ENCODE data around the gene ZNF652. TPM values are rescaled to one million over a fixed set of nuclear protein-coding genes. Genes with fewer than 3 reads are reported as not detected.
A peak's percentile ranks its signal among the peaks of the same experiment; 100 is the strongest.

ZNF652 gene
- total RNA-seq, 1 experiment from 2014 or later, result 92.6 TPM

DNA sequence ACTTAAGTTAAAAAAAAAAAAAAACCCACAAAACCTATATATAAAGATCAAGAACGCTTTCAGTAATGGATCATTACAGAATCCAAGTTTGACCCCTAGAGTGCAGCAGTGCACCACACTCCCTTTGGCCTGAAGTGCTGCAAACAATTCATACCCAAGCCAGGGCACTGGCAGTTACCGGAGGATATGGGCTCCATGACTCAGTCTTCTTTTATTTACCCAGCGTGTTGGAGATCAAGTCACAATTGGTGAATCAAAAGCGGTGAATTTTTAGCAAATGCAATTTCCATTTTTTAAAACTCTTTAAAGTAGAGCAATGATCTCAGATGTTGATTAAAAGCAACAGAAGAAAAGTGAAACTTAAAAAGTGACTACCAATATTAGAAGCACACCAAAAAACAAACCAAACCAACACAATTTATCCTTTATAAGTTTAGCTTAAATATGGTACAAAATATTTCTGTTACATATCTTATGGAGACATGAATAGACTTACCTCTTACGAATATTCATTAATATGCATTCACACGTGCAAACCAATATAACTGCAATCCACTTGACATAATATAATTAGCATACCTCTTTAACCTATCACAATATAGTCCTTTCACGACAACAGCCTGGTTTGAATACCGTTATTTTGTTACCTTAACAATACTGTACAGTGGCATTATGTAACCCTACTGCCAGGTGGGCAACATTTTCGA is 46.3 kb downstream of the ZNF652 start:
- intact Hi-C loops (cut with micrococcal nuclease; ENCODE audit: unreplicated experiment), result loop anchor here (1.0 kb wide), 3 partner anchors 47 to 241 kb away; partner anchors contain the start of gene ZNF652

DNA sequence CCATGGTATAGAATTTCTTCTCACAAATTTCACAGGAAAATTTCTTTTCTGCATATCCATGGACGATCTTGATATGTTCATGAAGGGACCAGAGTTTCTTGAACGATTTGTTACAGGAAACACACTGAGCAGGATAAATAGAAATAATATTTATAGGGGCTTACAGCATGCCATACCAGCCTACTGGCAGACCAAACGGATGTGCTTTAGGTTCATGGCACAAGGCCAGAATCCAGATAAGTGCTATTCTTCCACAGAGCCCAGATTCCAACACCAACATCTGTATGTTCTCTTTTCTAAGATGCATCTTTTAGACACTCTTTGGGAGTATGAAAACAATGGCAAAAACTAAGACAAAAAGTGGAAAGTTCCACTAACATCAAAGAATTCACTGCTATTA is 49.3 kb downstream of the ZNF652 start:
- H3K4me1 Mint-ChIP-seq (ENCODE audit: low read depth, unreplicated experiment), result no peaks in the 10 kb centered on the region
- no peak overlapping the region for H3K4me3 Mint-ChIP-seq (ENCODE audit: unreplicated experiment)
- Histone ChIP-seq H3K27me3 (replicated peaks; ENCODE audit: control insufficient read depth, insufficient read depth, low read length) (no peaks in the 10 kb centered on the region), H3K4me1 (no peaks in the 10 kb centered on the region; the same call in 1 of the 2 replicates), H3K4me3 (ENCODE audit: low read depth, low read length) (no peak overlapping the region), H3K36me3 (ENCODE audit: control insufficient read depth, insufficient read depth, low read length) (peaks cover 2% of the 10 kb centered on the region; the same call in 1 of the 2 replicates), H3K9me3 (no peaks in the 10 kb centered on the region)
- POLR2A ChIA-PET, result no interaction called here
- H3K9me3 Mint-ChIP-seq (ENCODE audit: unreplicated experiment), result no peaks in the 10 kb centered on the region
- no TSS peak for BruUV-seq (replicated peaks)
- intact Hi-C loops (cut with micrococcal nuclease; ENCODE audit: unreplicated experiment), result no loop called here
- H3K27me3 Mint-ChIP-seq (ENCODE audit: insufficient read depth, unreplicated experiment), result no peaks in the 10 kb centered on the region
- no peak overlapping the region for H3K27ac Mint-ChIP-seq (ENCODE audit: unreplicated experiment)
- TF ChIP-seq, protein P1, sequence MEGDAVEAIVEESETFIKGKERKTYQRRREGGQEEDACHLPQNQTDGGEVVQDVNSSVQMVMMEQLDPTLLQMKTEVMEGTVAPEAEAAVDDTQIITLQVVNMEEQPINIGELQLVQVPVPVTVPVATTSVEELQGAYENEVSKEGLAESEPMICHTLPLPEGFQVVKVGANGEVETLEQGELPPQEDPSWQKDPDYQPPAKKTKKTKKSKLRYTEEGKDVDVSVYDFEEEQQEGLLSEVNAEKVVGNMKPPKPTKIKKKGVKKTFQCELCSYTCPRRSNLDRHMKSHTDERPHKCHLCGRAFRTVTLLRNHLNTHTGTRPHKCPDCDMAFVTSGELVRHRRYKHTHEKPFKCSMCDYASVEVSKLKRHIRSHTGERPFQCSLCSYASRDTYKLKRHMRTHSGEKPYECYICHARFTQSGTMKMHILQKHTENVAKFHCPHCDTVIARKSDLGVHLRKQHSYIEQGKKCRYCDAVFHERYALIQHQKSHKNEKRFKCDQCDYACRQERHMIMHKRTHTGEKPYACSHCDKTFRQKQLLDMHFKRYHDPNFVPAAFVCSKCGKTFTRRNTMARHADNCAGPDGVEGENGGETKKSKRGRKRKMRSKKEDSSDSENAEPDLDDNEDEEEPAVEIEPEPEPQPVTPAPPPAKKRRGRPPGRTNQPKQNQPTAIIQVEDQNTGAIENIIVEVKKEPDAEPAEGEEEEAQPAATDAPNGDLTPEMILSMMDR (IDR thresholded peaks at IDR 0.05; ENCODE audit: insufficient read depth in 1 of 2, low read depth in 1 of 2, low read length in 1 of 2, severe bottlenecking in 1 of 2, unreplicated experiment in 1 of 2), result no peak
- no peak for DNase-seq
- peaks cover 27% of the 10 kb centered on the region for H3K36me3 Mint-ChIP-seq (ENCODE audit: insufficient read depth, unreplicated experiment)
- CTCF ChIA-PET, result no interaction called here

More for the DNA sequence above, 46.3 kb downstream of the ZNF652 start:
- Histone ChIP-seq H3K4me3 (ENCODE audit: low read depth, low read length) (no peak overlapping the region), H3K27me3 (replicated peaks; ENCODE audit: control insufficient read depth, insufficient read depth, low read length) (no peaks in the 10 kb centered on the region), H3K9me3 (no peaks in the 10 kb centered on the region), H3K4me1 (no peaks in the 10 kb centered on the region; the same call in 1 of the 2 replicates), H3K36me3 (ENCODE audit: control insufficient read depth, insufficient read depth, low read length) (peaks cover 2% of the 10 kb centered on the region; the same call in 1 of the 2 replicates)
- H3K4me1 Mint-ChIP-seq (ENCODE audit: low read depth, unreplicated experiment), result no peaks in the 10 kb centered on the region
- no peak overlapping the region for H3K4me3 Mint-ChIP-seq (ENCODE audit: unreplicated experiment)
- H3K9me3 Mint-ChIP-seq (ENCODE audit: unreplicated experiment), result no peaks in the 10 kb centered on the region
- TF ChIP-seq, protein P1 (IDR thresholded peaks at IDR 0.05; ENCODE audit: insufficient read depth in 1 of 2, low read depth in 1 of 2, low read length in 1 of 2, severe bottlenecking in 1 of 2, unreplicated experiment in 1 of 2), result peak; percentile 97 to 99
- H3K27me3 Mint-ChIP-seq (ENCODE audit: insufficient read depth, unreplicated experiment), result no peaks in the 10 kb centered on the region
- DNase-seq, result peak; percentile 82 to 87
- ChIA-PET POLR2A (no interaction called here), CTCF (interaction anchor here (0.7 to 2.0 kb wide), 8 partner anchors 45 to 381 kb away, joined by 3 to 11 read pairs (median 4); no protein-coding TSS in a partner anchor)
- H3K36me3 Mint-ChIP-seq (ENCODE audit: insufficient read depth, unreplicated experiment), result peaks cover 21% of the 10 kb centered on the region
- H3K27ac Mint-ChIP-seq (ENCODE audit: unreplicated experiment), result no peak overlapping the region
- no TSS peak for BruUV-seq (replicated peaks)

DNA sequence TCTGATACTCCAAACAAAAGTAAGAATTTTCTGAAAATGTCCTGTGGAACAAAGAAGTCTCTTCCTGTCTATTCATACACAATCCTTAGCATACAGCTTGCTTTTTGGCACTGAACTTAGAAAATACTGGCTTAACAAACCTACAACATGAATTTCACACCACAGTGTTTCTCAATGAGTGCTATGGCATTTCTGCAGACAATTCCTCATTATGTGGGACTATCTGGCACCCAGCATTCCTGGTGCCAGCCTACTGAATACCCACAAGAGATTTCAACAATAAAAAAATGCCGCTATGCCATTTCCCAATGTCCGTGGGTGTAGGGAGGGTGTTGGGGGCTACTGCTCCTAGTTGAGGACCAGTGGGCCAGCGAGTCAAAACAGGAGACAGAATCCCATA is 62.1 kb downstream of the ZNF652 start:
- Mint-ChIP-seq H3K9me3 (ENCODE audit: unreplicated experiment) (no peaks in the 10 kb centered on the region), H3K4me3 (ENCODE audit: unreplicated experiment) (no peak overlapping the region), H3K27ac (ENCODE audit: unreplicated experiment) (no peak overlapping the region), H3K27me3 (ENCODE audit: insufficient read depth, unreplicated experiment) (no peaks in the 10 kb centered on the region), H3K4me1 (ENCODE audit: low read depth, unreplicated experiment) (no peaks in the 10 kb centered on the region), H3K36me3 (ENCODE audit: insufficient read depth, unreplicated experiment) (peaks cover 19% of the 10 kb centered on the region)
- BruUV-seq (replicated peaks), result no TSS peak
- POLR2A ChIA-PET, result no interaction called here
- TF ChIP-seq, protein P1 (IDR thresholded peaks at IDR 0.05; ENCODE audit: insufficient read depth in 1 of 2, low read depth in 1 of 2, low read length in 1 of 2, severe bottlenecking in 1 of 2, unreplicated experiment in 1 of 2), result no peak
- Histone ChIP-seq H3K9me3 (no peaks in the 10 kb centered on the region), H3K4me1 (no peaks in the 10 kb centered on the region), H3K36me3 (ENCODE audit: control insufficient read depth, insufficient read depth, low read length) (peaks cover 2% of the 10 kb centered on the region; the same call in 1 of the 2 replicates), H3K4me3 (ENCODE audit: low read depth, low read length) (no peak overlapping the region), H3K27me3 (replicated peaks; ENCODE audit: control insufficient read depth, insufficient read depth, low read length) (no peaks in the 10 kb centered on the region)
- intact Hi-C loops (cut with micrococcal nuclease; ENCODE audit: unreplicated experiment), result loop anchor here (5.0 kb wide), 1 partner anchor 1118 kb away; no protein-coding TSS in a partner anchor
- no peak for DNase-seq
- CTCF ChIA-PET, result interaction anchor here (0.6 to 1.5 kb wide), 2 partner anchors 10 to 108 kb away, joined by 3 to 4 read pairs; no protein-coding TSS in a partner anchor
